Mucosa of rectum (tissue), 2 donors: ENCODE measurements around the gene PRKAR1B.

Experiments used
- H3K27ac ChIP-seq, 2 donors: one replicate each; pipeline ENCODE4 v1.7.0; 2013; ENCODE audit warnings: inconsistent platforms in 2 of 2, low read depth in 2 of 2, low read length in 2 of 2
- H3K27me3 ChIP-seq, 2 donors: one replicate each; pipeline ENCODE4 v1.7.0; 2013; ENCODE audit warnings: low read length in 2 of 2; ENCODE audit not compliant: control insufficient read depth in 2 of 2, insufficient read depth in 2 of 2
- H3K36me3 ChIP-seq, 2 donors: one replicate each; pipeline ENCODE4 v1.7.0; 2013; ENCODE audit warnings: low read length in 2 of 2; ENCODE audit not compliant: control insufficient read depth in 2 of 2, insufficient read depth in 2 of 2
- H3K4me1 ChIP-seq, 2 donors: one replicate each; pipeline ENCODE4 v1.7.0; 2013; ENCODE audit warnings: low read length in 2 of 2, mild to moderate bottlenecking in 1 of 2; ENCODE audit not compliant: control insufficient read depth in 2 of 2, insufficient read depth in 2 of 2
- H3K4me3 ChIP-seq, 2 donors: one replicate each; pipeline ENCODE4 v1.7.0; 2013; ENCODE audit warnings: low read length in 2 of 2
- H3K9ac ChIP-seq, 2 donors: one replicate each; pipeline ENCODE4 v1.7.0; 2013; ENCODE audit warnings: low read length in 2 of 2, low read depth in 1 of 2, mild to moderate bottlenecking in 1 of 2
- H3K9me3 ChIP-seq, 2 donors: one replicate each; pipeline ENCODE4 v1.7.0; 2013; ENCODE audit warnings: low read length in 2 of 2; ENCODE audit not compliant: control insufficient read depth in 2 of 2
- donor health status: healthy.
- donor health status: Normal muscosa, but diverticular disease.

Gene PRKAR1B

DNA sequence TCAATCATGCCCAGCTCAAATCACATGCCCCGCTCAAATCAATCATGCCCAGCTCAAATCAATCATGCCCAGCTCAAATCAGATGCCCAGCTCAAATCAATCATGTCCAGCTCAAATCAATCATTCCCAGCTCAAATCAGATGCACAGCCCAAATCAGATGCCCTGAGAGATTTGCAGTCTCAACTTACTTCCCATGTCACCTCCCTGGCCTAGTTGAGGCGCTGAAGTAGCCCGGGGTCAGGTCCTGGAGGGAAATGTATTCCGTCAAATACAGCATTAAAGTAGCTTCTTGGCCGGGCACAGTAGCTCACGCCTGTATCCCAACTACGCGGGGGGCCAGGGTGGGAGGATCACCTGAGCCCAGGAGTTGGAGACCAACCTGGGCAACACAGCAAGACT, 15.7 kb upstream of the PRKAR1B start:
- Histone ChIP-seq H3K9ac (no peak overlapping the region), H3K4me1 (no peaks in the 10 kb centered on the region), H3K4me3 (no peak overlapping the region), H3K36me3 (peaks cover 25 to 28% of the 10 kb centered on the region in 2 donors), H3K9me3 (no peaks in the 10 kb centered on the region), H3K27me3 (no peaks in the 10 kb centered on the region), H3K27ac (no peak overlapping the region)

- H3K9me3 ChIP-seq: no peaks in the 10 kb centered on the region
- no peaks in the 10 kb centered on the region for H3K4me1 ChIP-seq
- H3K36me3 ChIP-seq: peaks cover 28 to 31% of the 10 kb centered on the region in 2 donors
- H3K9ac ChIP-seq: no peak overlapping the region
- no peak overlapping the region for H3K4me3 ChIP-seq
- H3K27me3 ChIP-seq: no peaks in the 10 kb centered on the region
- no peak overlapping the region for H3K27ac ChIP-seq
Measured at GRCh38 chr7:741850-742249, 14.8 kb upstream of the PRKAR1B start.

DNA sequence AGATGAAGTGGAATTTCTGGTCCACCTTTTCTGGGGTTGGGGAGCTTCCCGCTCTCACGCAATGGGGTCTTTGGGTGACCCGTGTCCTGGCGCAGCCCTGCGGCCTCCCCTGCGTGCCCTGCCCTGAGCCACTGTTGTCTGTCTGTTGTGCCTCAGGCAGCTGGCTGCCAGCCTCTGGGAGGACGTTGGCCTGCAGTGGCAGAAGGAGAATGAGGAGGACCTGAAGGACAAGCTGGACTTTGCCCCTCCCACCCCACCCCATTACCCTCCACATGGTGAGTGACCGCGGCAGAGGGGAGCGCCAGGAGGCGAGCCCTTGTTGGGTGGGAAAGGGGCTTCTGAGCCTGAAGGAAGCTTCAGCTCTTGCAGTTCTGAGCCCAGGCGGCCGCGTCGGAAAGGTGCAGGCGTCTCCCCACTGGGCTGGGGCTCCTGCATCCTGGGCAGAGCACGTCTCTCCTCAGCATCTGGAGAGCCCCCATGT, 14.2 kb upstream of the PRKAR1B start:
- Histone ChIP-seq H3K27ac (no peak overlapping the region), H3K27me3 (no peaks in the 10 kb centered on the region), H3K36me3 (peaks cover 28 to 31% of the 10 kb centered on the region in 2 donors)

GRCh38 chr7:739983-740942, 13.2 kb upstream of the PRKAR1B start:
- H3K36me3 ChIP-seq: peaks cover 25 to 27% of the 10 kb centered on the region in 2 donors

More for the DNA sequence above, 14.2 kb upstream of the PRKAR1B start:
- no peak overlapping the region for H3K4me3 ChIP-seq
- H3K9me3 ChIP-seq: no peaks in the 10 kb centered on the region
- H3K9ac ChIP-seq: no peak overlapping the region
- no peaks in the 10 kb centered on the region for H3K4me1 ChIP-seq

DNA sequence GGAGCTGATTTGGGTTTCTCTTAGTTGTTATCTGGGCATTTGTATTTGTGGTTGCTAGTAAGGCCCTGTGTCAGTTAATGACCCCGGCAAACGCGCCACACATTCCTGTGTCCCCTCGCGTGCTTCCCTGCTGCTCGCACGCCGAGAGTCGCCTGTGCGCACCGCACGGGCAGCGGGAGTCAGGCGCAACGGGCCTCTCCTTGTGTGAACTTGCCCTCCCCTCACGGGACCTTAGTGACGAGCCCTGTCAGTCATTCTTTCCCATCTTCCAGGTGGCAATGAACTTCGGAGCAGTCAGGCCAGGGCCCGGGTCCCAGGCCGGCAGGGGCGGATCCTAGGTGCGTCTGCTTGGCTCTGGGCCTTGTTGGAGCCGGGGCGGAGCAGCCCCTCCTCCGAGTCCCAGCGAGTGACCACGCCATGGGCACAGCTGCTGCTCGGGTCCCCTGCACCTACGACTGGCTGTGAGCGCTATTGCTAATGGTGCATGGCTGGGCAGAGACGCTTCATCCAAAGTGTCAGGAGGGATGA, 12.4 kb upstream of the PRKAR1B start:
- no peak overlapping the region for H3K27ac ChIP-seq
- no peak overlapping the region for H3K9ac ChIP-seq
- H3K9me3 ChIP-seq: peaks cover 7% of the 10 kb centered on the region in 2 donors
- no peak overlapping the region for H3K4me3 ChIP-seq
- H3K4me1 ChIP-seq: no peaks in the 10 kb centered on the region
- H3K27me3 ChIP-seq: no peaks in the 10 kb centered on the region
- H3K36me3 ChIP-seq: peaks cover 27 to 28% of the 10 kb centered on the region in 2 donors

More at GRCh38 chr7:739983-740942, 13.2 kb upstream of the PRKAR1B start:
- Histone ChIP-seq H3K4me1 (no peaks in the 10 kb centered on the region), H3K4me3 (no peak overlapping the region), H3K27me3 (no peaks in the 10 kb centered on the region), H3K27ac (no peak overlapping the region), H3K9me3 (peaks cover 0 to under 1% of the 10 kb centered on the region in 2 donors), H3K9ac (no peak overlapping the region)

DNA sequence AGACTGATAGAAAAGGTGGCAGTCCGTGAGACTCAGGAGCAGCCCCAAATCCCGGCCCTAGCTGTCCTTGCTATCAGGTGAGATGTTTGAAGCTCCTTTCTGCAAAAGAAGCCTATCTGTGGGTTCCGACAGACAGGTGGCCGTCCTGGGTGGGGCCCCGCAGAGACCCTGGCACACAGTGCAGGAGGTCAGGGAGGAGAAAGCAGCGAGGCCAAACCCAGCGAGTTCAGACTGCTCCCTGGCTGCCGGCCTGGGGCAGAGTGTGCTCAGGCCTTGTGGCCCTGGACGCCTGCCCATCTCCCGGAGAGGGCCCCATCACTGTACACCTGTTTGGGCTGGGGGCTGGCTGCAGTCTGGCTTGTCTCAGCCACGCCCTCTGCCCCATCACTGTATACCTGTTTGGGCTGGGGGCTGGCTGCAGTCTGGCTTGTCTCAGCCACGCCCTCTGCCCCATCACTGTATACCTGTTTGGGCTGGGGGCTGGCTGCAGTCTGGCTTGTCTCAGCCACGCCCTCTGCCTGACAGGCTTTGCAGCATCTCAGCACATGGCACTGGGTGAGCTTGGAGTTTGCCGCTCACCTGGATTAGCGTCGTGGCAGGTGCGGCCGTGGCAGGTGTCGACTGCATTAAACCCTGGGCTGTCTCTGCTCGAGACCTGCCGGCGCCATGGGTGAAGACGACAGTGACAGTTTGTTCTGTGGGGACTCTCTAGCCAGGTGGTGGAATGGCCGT, 11.8 kb upstream of the PRKAR1B start:
- no peak overlapping the region for H3K9ac ChIP-seq
- H3K36me3 ChIP-seq: peaks cover 27 to 32% of the 10 kb centered on the region in 2 donors
- peaks cover 10 to 11% of the 10 kb centered on the region in 2 donors for H3K9me3 ChIP-seq
- no peaks in the 10 kb centered on the region for H3K4me1 ChIP-seq
- no peak overlapping the region for H3K27ac ChIP-seq
- H3K4me3 ChIP-seq: no peak overlapping the region
- H3K27me3 ChIP-seq: no peaks in the 10 kb centered on the region

DNA sequence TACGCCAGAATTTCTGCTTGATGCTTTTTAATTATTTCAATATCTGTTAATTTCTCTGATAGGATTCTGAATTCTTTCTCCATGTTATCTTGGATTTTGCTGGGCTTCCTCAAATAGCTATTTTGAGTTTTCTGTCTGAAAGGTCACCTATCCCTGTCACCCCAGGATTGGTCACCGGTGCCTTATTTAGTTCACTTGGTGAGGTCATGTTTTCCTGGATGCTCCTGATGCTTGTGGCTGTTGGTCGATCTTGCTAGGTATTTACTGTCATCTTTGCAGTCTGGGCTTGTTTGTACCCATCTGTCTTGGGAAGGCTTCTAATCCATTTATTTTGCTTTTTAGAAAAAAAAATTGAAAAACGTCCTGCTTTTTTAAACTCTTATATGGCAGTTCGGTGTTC, 11.2 kb upstream of the PRKAR1B start:
- Histone ChIP-seq H3K36me3 (peaks cover 27 to 32% of the 10 kb centered on the region in 2 donors), H3K27me3 (no peaks in the 10 kb centered on the region), H3K9ac (no peak overlapping the region), H3K27ac (no peak overlapping the region), H3K9me3 (peaks cover 10 to 11% of the 10 kb centered on the region in 2 donors), H3K4me1 (no peaks in the 10 kb centered on the region), H3K4me3 (no peak overlapping the region)

DNA sequence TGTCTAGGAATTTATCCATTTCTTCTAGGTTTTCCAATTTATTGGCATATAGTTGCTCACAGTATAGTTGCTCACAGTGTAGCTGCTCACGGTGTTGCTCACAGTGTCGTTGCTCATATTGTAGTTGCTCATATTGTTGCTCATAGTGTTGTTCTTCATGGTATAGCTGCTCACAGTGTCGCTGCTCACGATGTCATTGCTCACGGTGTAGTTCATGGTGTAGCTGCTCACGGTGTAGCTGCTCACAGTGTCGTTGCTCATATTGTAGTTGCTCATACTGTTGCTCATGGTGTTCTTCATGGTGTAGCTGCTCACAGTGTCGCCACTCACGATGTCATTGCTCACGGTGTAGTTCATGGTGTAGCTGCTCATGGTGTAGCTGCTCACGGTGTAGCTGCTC, 7.7 kb upstream of the PRKAR1B start:
- no peak overlapping the region for H3K9ac ChIP-seq
- H3K27ac ChIP-seq: no peak overlapping the region
- no peak overlapping the region for H3K4me3 ChIP-seq
- H3K9me3 ChIP-seq: peaks cover 10 to 11% of the 10 kb centered on the region in 2 donors
- H3K27me3 ChIP-seq: no peaks in the 10 kb centered on the region
- peaks cover 3 to 15% of the 10 kb centered on the region in 2 donors for H3K4me1 ChIP-seq
- H3K36me3 ChIP-seq: peaks cover 24 to 25% of the 10 kb centered on the region in 2 donors

DNA sequence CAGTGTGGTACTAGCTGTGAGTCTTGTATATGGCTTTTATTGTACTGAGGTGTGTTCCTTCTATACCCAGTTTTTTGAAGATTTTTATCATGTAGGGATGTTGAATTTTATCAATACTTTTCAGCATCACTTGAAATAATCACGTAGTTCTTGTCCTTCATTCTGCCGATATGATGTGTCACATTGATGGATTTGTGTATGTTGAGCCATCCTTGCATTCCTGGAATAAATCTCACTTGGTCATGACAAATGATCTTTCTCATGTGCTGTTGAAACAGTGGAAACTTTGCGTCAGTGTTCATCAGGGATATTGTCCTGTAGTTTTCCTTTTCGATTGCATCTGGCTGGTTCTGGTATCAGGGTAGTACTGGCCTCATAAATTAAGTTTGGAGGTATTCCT, 7.1 kb upstream of the PRKAR1B start:
- Histone ChIP-seq H3K36me3 (peaks cover 24% of the 10 kb centered on the region in 2 donors), H3K4me1 (peaks cover 3 to 15% of the 10 kb centered on the region in 2 donors), H3K9ac (no peak overlapping the region), H3K27ac (no peak overlapping the region), H3K9me3 (peaks cover 10 to 11% of the 10 kb centered on the region in 2 donors), H3K4me3 (no peak overlapping the region), H3K27me3 (no peaks in the 10 kb centered on the region)
